Liver (tissue), 9 donors: ENCODE results near the gene DRC1. TPM values are rescaled to one million over a fixed set of nuclear protein-coding genes. Genes with fewer than 3 reads are reported as not detected.

Experiments used
- DNase-seq: peaks from one replicate; pipeline ENCODE4 v3.0.0-alpha.2; 2017; ENCODE audit warnings: low spot score
- H3K27ac ChIP-seq, 2 donors: one replicate each; pipeline ENCODE4 v1.7.0; 2013; ENCODE audit warnings: inconsistent platforms in 2 of 2, low read length in 2 of 2, control low read depth in 1 of 2, low read depth in 1 of 2, mild to moderate bottlenecking in 1 of 2
- H3K27me3 ChIP-seq, 4 donors: one replicate each; pipeline versions ENCODE4 v1.6.1 to v1.7.0; 2013; ENCODE audit warnings: low read length in 3 of 4, inconsistent platforms in 1 of 4, mild to moderate bottlenecking in 1 of 4, moderate library complexity in 1 of 4; ENCODE audit not compliant: control insufficient read depth in 4 of 4, insufficient read depth in 4 of 4
- H3K36me3 ChIP-seq, 4 donors: one replicate each; pipeline versions ENCODE4 v1.6.1 to v1.7.0; 2013; ENCODE audit warnings: low read length in 3 of 4, mild to moderate bottlenecking in 3 of 4, low read depth in 1 of 4, moderate library complexity in 1 of 4; ENCODE audit not compliant: control insufficient read depth in 4 of 4, insufficient read depth in 3 of 4
- H3K4me1 ChIP-seq, 4 donors: one replicate each; pipeline versions ENCODE4 v1.6.1 to v1.7.0; 2013; ENCODE audit warnings: low read length in 3 of 4, mild to moderate bottlenecking in 3 of 4, moderate library complexity in 1 of 4; ENCODE audit not compliant: control insufficient read depth in 4 of 4, insufficient read depth in 4 of 4
- H3K4me3 ChIP-seq, 3 donors: one replicate each; pipeline versions ENCODE4 v1.6.1 to v1.7.0; 2013; ENCODE audit warnings: low read length in 3 of 3, control low read depth in 1 of 3, low read depth in 1 of 3, mild to moderate bottlenecking in 1 of 3
- H3K9ac ChIP-seq, 2 donors: one replicate each; pipeline ENCODE4 v1.7.0; 2013; ENCODE audit warnings: low read length in 2 of 2, mild to moderate bottlenecking in 2 of 2, moderate library complexity in 2 of 2, control low read depth in 1 of 2, low read depth in 1 of 2
- H3K9me3 ChIP-seq, 4 donors: one replicate each; pipeline versions ENCODE4 v1.6.1 to v1.7.0; 2013; ENCODE audit warnings: low read length in 3 of 4; ENCODE audit not compliant: control insufficient read depth in 4 of 4
- CTCF ChIP-seq: fragments of 150-350 bp; IDR thresholded peaks from 2 replicates; pipeline ENCODE4 v1.5.1; 2017; ENCODE audit warnings: improper control_type of control experiment, low read depth, low read length; ENCODE audit not compliant: missing input control
- EGR1 ChIP-seq, 2 donors: IDR thresholded peaks; 2 replicates each; pipeline ENCODE4 v1.6.1; 2016 to 2018; ENCODE audit warnings: antibody characterized with exemption in 2 of 2, low read depth in 2 of 2
- FOXA1 ChIP-seq: IDR thresholded peaks from 2 replicates; pipeline ENCODE4 v1.6.1; 2016; ENCODE audit warnings: antibody characterized with exemption
- FOXA2 ChIP-seq: IDR thresholded peaks from 2 replicates; pipeline ENCODE4 v1.6.1; 2016; ENCODE audit warnings: antibody characterized with exemption
- GABPA ChIP-seq, 2 donors: IDR thresholded peaks in 1 of 2; conservative IDR thresholded peaks in 1 of 2; 2 replicates each; pipeline ENCODE4 v1.6.1; 2016; ENCODE audit warnings: antibody characterized with exemption in 2 of 2, mild to moderate bottlenecking in 1 of 2, moderate library complexity in 1 of 2
- HNF4A ChIP-seq, 2 donors: conservative IDR thresholded peaks; 2 replicates each; pipeline ENCODE4 v1.6.1; 2016; ENCODE audit warnings: antibody characterized with exemption in 2 of 2, mild to moderate bottlenecking in 2 of 2
- HNF4G ChIP-seq: IDR thresholded peaks from 2 replicates; pipeline ENCODE4 v1.6.1; 2016; ENCODE audit warnings: antibody characterized with exemption
- JUND ChIP-seq, 2 donors: IDR thresholded peaks; 2 replicates each; pipeline ENCODE4 v1.6.1; 2016; ENCODE audit warnings: antibody characterized with exemption in 2 of 2
- MAX ChIP-seq: IDR thresholded peaks from 2 replicates; pipeline ENCODE4 v1.6.1; 2016; ENCODE audit warnings: antibody characterized with exemption
- NR2F2 ChIP-seq: IDR thresholded peaks from 2 replicates; pipeline ENCODE4 v1.6.1; 2016; ENCODE audit warnings: antibody characterized with exemption
- RAD21 ChIP-seq, 2 donors: IDR thresholded peaks; 2 replicates each; pipeline ENCODE4 v1.6.1; 2016; ENCODE audit warnings: antibody characterized with exemption in 2 of 2, mild to moderate bottlenecking in 2 of 2
- RXRA ChIP-seq, 2 donors: IDR thresholded peaks; 2 replicates each; pipeline ENCODE4 v1.6.1; 2017 to 2018; ENCODE audit warnings: antibody characterized with exemption in 2 of 2, mild to moderate bottlenecking in 1 of 2
- SP1 ChIP-seq: IDR thresholded peaks from 2 replicates; pipeline ENCODE4 v1.6.1; 2018; ENCODE audit warnings: antibody characterized with exemption, mild to moderate bottlenecking
- TAF1 ChIP-seq: conservative IDR thresholded peaks from 2 replicates; pipeline ENCODE4 v1.6.1; 2016; ENCODE audit warnings: antibody characterized with exemption, mild to moderate bottlenecking
- YY1 ChIP-seq: IDR thresholded peaks from 2 replicates; pipeline ENCODE4 v1.6.1; 2016; ENCODE audit warnings: antibody characterized with exemption, mild to moderate bottlenecking
- WGBS: extraction: QIAGEN DNeasy Blood & Tissue Kit; methylation state at CpG from one replicate; pipeline ENCODE4 v1.1.7; 2013; 5-methylcytosine and 5-hydroxymethylcytosine counted together
- polyA plus RNA-seq, 2 donors: library from polyadenylated mRNA; stranded (reverse) in 1 of 2; unstranded in 1 of 2; fragments of 200-250 nt in 1 of 2; fragments of >200 nt in 1 of 2; fragmentation: Nextera tagmentation in 1 of 2; extraction: Ambion mirVana in 1 of 2; gene quantifications; one replicate each; pipeline versions ENCODE4 v1.2.1 to v1.2.3, GENCODE V29; 2013 to 2015
- total RNA-seq, 2 donors: library from RNA; depleted of rRNA; stranded (reverse); fragments of >200 nt; gene quantifications; one replicate each; pipeline ENCODE4 v1.2.3, GENCODE V29; 2014
- TF ChIP-seq, protein P1 (sequence below): IDR thresholded peaks from 2 replicates; pipeline ENCODE4 v1.6.1; 2016; ENCODE audit warnings: antibody characterized with exemption
- TF ChIP-seq, protein P2 (sequence below): IDR thresholded peaks from 2 replicates; pipeline ENCODE4 v1.6.1; 2016; ENCODE audit warnings: antibody characterized with exemption, mild to moderate bottlenecking
- TF ChIP-seq, protein P3 (sequence below): IDR thresholded peaks from 2 replicates; pipeline ENCODE4 v1.6.1; 2016; ENCODE audit warnings: antibody characterized with exemption
- donor health status: healthy.
- donor health status: healthy.
- donor health status: healthy.
- donor health status: healthy.
- donor health status: healthy.

Gene DRC1
- total and polyA plus RNA-seq, 4 donors: 0.28 TPM; not detected in 3

- 60% methylated on average over 10 of the region's 10 CpGs for WGBS
- H3K27ac ChIP-seq: peak overlapping the region; percentile 35 to 49
- H3K9me3 ChIP-seq: no peaks in the 10 kb centered on the region
- H3K27me3 ChIP-seq: no peaks in the 10 kb centered on the region
- TF ChIP-seq CTCF (no peak), TAF1 (no peak), NR2F2 (no peak), RAD21 (IDR thresholded peaks at IDR 0.05) (no peak), YY1 (peak; percentile 63), FOXA1 (no peak), HNF4A (conservative IDR thresholded peaks at IDR 0.05) (peak; percentile 41 to 48), FOXA2 (no peak), HNF4G (no peak), GABPA (IDR thresholded peaks at IDR 0.05 in 1 of 2, conservative IDR thresholded peaks at IDR 0.05 in 1 of 2) (no peak), SP1 (no peak), RXRA (IDR thresholded peaks at IDR 0.05) (no peak), MAX (no peak), EGR1 (IDR thresholded peaks at IDR 0.05; ENCODE audit: low read depth in 2 of 2) (no peak), JUND (IDR thresholded peaks at IDR 0.05) (no peak)
- TF ChIP-seq, protein P1, sequence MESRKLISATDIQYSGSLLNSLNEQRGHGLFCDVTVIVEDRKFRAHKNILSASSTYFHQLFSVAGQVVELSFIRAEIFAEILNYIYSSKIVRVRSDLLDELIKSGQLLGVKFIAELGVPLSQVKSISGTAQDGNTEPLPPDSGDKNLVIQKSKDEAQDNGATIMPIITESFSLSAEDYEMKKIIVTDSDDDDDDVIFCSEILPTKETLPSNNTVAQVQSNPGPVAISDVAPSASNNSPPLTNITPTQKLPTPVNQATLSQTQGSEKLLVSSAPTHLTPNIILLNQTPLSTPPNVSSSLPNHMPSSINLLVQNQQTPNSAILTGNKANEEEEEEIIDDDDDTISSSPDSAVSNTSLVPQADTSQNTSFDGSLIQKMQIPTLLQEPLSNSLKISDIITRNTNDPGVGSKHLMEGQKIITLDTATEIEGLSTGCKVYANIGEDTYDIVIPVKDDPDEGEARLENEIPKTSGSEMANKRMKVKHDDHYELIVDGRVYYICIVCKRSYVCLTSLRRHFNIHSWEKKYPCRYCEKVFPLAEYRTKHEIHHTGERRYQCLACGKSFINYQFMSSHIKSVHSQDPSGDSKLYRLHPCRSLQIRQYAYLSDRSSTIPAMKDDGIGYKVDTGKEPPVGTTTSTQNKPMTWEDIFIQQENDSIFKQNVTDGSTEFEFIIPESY: no peak
- TF ChIP-seq, protein P2, sequence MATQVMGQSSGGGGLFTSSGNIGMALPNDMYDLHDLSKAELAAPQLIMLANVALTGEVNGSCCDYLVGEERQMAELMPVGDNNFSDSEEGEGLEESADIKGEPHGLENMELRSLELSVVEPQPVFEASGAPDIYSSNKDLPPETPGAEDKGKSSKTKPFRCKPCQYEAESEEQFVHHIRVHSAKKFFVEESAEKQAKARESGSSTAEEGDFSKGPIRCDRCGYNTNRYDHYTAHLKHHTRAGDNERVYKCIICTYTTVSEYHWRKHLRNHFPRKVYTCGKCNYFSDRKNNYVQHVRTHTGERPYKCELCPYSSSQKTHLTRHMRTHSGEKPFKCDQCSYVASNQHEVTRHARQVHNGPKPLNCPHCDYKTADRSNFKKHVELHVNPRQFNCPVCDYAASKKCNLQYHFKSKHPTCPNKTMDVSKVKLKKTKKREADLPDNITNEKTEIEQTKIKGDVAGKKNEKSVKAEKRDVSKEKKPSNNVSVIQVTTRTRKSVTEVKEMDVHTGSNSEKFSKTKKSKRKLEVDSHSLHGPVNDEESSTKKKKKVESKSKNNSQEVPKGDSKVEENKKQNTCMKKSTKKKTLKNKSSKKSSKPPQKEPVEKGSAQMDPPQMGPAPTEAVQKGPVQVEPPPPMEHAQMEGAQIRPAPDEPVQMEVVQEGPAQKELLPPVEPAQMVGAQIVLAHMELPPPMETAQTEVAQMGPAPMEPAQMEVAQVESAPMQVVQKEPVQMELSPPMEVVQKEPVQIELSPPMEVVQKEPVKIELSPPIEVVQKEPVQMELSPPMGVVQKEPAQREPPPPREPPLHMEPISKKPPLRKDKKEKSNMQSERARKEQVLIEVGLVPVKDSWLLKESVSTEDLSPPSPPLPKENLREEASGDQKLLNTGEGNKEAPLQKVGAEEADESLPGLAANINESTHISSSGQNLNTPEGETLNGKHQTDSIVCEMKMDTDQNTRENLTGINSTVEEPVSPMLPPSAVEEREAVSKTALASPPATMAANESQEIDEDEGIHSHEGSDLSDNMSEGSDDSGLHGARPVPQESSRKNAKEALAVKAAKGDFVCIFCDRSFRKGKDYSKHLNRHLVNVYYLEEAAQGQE: peak; percentile 15
- TF ChIP-seq, protein P3, sequence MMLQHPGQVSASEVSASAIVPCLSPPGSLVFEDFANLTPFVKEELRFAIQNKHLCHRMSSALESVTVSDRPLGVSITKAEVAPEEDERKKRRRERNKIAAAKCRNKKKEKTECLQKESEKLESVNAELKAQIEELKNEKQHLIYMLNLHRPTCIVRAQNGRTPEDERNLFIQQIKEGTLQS: no peak
- no peak for DNase-seq
- no peaks in the 10 kb centered on the region for H3K36me3 ChIP-seq
- H3K4me1 ChIP-seq: peaks cover 0 to 4% (median under 1%) of the 10 kb centered on the region in 4 donors
- no peak overlapping the region for H3K9ac ChIP-seq
- H3K4me3 ChIP-seq: peak overlapping the region; percentile 18 to 59 (median 55)
These were observed 10.5 kb downstream of the DRC1 start for GRCh38 chr2:26412091-26412673.
